Activated CD4-positive, alpha-beta T cell treated with anti-CD3 and anti-CD28 coated beads, Interleukin-2, amount 50 U/mL, for 24 hours (primary cell): Measurements from ENCODE around the gene CCBE1.

Experiments used
- DNase-seq, 2 donors: peaks; one replicate each; pipeline ENCODE4 v3.0.0-alpha.2; 2020; ENCODE audit warnings: low read depth in 1 of 2, low spot score in 1 of 2

Gene CCBE1

DNA sequence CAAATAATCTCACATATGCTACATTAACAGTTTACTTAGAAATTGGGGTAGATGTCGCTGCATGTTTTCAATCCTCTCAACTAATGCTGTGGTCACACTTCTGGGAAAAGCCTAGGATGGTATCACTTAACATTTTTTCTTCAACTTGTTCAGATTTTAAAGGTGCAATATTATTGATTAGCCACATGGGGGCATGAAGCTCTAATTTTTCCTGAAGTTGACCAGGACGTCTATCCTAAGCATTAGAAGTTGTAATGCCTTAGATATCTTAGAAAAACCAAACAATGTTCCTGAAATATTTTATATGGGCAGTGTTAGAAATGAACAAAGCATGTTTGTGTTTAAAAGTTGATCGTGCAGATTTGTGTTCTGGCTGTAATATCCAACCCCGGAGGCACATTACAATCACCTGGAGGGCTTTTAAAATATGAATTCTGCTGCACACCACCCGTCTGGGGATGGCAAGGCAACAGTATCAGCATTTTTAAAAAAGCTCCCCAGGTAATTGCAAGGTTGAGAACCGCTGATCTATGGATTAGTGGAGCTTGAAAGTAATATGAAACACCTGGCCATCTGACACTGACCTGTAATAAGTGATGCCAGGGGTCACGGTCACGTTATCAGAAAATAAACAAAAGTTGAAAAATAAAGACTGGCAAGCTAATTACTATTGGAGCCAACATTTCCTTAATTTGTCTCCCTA is 237.7 kb downstream of the CCBE1 start:
- DNase-seq, result no peak

DNA sequence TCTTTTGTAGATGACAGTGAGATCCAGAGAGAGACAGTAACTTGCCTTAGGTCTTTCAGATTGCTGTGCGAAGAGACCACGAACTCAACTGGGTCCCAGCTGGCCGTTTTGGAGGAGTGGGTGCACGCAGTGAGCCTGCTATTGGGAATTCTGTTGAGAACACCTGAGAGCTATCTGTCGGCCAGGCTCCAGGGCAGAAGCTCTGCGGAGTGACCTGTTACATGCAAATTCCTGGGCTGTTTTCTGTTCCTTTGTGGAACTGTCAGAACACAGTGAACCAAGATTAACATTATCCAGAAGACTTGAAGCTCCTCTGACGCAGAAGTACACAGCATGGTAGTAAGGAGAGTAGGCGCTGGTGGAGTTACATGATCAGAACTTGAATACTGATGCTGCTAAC is 238.6 kb downstream of the CCBE1 start:
- no peak for DNase-seq

DNA sequence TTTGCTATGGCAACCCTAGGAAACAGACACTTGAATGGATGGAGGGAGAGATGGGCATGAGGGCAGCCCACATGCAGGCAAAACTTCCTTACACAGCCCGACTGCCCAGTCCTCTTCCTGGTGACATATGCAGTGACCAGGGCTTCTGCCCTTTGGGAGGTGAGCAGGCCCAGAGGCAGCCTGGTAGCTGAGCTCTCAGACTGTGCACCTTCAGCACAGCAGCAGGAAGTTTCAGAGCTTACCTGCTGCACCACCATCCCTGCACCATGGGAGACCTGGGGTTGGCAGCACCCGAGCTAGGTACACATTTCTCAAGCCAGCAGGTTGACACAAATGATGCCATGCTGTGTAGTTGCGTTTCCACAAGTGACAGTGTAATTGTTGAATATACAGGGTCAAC is 240.6 kb downstream of the CCBE1 start:
- no peak for DNase-seq

DNA sequence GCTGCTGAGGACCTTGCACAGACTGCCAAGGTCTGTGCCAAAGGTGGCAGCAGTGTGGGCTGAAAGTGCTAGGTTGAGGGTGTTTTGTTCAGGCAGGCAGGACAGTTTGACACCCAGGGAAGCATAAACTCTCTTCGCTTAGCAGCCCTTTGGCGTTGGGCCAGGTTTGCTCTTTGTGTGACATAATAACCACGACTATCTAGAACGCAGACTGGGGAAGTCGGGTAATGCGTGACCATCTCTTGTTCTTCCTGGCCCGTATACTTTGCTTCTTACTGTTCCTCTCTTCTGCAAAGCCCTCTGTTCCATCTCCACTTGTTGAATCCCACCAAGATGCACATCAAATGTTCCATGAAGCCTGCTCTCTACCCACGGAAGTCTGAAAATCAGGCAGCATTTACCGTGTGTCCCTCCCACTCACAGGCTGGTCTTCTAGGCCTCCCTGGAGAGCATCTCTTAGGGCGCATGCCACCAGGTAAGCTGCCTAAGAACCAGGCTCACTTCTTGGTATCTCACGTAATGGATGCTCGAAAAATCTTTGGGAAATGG is 241.4 kb downstream of the CCBE1 start:
- DNase-seq, result no peak

DNA sequence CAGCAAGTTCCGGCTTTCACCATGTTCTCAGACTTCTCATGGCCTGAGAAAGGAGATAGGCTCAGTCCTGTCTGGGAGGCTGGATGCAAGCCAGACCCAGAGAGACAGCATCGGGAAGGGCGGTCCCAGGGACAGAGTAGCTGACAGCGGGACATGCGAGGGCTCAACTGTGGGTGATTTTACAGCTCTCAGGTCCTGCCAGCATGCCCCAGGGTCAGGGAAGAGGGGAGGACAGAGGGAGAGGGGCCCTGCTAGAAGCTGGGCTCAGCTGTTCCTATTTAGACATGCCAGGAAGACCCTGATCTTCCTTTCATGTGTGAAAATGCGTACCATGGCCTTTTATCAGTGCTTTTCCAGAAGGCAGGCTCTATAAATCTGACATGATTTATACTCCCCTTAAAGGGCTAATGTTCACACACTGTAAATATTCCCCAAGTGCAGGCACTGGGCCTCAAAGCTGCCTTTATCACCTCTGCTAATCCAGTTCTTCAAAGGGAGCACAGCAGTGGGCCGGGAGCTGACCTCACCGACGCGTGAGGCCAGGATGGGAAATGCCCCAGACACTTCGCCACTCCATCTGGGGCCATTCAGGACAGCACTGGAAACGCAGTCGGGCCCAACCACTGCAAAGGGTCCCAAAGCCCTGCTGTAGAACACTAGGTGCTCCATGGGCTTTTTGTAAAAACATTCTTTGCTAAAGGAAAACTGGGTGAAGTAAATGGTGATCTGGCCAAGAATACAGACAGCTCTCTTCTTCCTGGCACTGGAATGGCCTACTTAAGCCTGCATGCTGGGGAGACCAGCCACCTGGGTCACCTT is 242.1 kb downstream of the CCBE1 start:
- no peak for DNase-seq

DNA sequence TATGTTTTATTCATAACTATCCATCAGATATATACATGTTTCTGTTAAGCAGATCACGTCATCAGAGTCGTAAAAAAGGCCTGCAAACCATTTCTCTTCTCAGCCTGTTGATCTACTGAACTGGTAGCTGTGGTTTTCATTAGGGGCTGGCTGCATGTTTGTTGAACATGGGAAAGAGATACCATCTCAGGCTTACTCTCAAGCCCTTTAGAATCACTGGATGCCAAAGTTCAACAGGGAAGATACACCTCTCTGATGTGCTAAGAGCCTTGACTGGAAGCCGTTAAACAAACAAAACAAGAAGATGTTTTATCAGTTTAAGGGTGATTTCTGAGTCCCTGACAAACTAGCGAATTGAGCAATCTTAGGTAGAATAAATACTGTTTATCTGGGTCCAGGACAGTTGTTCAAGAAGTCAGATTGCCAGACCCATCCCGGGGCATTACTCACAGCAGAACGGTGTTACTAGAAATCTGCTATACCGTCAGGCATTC is 243.7 kb downstream of the CCBE1 start:
- DNase-seq, result no peak

DNA sequence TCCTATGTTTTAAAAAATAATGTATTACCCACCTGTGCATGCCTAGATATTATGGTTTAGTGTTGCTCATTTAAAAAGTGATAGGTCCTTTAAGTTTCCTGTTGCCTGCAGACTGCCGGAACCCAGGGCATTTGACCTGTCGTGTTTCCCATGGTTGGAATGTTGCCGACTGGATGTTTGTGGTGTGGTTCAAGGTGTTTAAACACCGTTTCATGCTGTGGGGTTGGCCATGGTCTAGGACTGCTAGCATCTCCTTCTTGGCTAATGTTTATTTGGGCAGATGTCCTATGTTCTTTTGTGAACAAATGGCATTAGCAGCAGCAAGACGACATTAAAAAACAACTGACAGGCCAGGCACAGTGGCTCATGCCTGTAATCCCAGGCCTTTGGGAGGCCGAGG is 245.3 kb downstream of the CCBE1 start:
- DNase-seq, result no peak

DNA sequence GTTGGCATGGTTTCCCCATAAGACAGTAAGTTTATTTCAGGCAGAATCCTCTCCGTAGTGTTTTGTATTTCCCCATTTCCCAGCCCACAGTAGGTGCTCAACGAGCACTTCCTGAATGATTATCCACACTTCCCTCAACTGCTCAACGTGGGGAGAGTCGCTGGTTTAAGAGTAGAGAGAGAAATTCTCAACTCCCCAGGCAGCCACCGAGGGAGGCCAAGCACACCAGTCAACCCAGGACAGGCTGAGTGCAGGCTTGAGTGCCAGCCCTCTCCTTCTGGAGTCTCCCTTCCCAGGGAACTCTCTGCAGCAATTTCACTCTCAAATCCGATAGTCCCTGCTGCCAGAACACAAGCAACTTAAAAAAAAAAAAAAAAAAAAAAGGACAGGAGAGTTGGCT is 246.2 kb downstream of the CCBE1 start:
- no peak for DNase-seq

DNA sequence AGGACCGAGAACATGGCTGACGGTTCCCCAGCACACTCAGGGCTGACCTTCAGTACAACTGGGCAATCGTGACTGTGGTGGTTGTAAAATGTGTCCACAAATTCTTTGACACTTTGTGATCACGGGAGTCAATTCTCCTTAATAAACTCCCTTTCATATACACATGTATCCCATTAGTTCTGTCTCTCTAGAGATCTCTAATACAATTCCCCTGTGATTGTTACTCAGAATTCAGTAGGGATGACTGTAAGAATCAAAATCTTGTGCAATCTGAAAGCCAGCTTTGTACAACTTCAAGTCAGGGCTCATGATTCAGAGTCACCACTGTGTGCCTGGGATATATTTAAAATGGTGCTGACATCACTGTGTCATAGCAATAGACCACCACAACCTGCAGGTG is 248.7 kb downstream of the CCBE1 start:
- no peak for DNase-seq

DNA sequence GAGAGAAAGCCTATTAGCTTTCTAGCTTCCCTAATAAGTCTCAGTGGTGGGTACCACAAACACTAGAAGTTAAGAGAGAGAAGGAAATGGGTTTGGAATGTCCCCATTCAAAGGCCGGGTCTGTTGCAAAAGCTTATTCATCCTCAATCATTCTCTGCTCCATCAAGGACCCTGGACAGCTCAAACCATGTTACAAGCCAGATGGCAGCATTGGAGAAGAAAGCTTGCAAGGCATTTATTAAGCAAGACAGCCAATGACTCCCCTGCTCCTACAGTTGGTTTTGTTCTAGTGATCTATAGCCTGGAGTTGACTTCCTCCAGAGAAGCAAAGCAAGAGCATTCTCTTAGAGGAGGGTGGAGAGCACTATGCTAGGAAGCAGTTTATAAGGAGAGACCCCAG is 251.2 kb downstream of the CCBE1 start:
- DNase-seq, result no peak

DNA sequence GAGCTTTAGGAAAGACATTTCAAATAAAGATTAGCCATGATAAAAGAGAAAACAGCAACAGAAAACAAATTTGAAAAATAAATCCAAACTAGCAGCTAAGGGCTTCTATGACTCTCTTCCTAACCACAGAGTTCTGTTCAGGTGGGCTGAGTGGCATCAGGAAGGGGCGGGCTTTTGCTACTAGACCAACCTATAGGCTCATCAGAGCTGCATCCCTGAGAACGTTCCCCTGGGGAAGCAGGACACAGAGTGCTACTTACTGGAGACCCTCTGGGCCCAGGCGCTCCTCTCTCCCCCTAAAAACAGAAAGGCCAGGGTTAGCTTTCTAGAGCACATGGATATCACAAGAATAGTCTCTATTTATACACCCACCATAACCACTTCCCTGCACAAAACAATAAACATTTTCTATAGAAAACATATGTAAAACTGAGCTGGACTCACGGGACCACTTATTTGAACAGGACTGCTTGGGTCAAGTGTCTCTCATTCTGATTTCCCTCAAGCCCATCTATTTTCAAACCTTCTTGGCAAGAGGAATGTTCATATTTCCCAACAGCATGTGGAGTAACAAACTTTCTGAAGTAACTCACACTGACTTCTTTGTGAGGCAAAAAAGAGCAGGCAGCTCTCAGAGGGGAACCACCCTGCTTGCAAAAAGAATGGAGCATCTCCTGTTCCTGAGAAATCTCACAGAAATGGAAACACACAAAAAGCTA is 259.2 kb downstream of the CCBE1 start:
- DNase-seq, result no peak

DNA sequence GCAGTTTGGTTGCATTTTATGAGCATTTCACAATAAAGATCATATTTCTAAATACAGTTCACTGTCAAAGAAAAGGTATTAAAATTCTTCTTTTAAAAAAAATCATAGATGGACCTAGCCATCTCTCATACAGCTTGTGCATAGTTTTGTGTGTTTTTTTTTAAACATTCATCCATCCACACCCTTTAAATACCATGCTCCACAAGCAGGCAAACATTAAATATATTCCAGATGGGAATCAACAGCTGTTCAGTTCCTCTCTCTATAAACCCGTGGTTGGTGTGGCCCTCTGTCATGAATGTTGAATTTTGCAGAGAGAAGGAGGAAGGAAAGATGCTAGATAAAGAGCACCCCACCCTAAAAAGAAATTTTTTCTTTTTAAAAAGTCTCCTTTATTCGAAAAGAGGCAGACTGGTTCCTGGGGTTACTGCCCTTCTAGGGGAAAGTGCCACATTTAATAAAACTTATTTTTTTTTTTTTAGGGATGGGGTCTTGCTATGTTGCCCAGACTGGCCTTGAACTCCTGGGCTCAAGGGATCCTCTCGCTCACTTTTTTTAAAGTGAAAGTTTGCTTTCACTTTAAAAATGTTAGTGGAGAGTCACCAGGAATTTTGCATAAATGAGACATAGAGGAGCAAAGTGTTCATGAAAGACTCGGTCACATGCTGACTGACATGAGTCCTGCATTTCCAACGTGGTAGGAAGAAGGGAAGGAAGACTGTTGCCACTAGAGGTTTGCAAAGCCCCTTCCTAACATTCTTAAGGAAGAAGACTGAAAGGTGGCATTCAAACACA is 264.2 kb downstream of the CCBE1 start:
- no peak for DNase-seq

DNA sequence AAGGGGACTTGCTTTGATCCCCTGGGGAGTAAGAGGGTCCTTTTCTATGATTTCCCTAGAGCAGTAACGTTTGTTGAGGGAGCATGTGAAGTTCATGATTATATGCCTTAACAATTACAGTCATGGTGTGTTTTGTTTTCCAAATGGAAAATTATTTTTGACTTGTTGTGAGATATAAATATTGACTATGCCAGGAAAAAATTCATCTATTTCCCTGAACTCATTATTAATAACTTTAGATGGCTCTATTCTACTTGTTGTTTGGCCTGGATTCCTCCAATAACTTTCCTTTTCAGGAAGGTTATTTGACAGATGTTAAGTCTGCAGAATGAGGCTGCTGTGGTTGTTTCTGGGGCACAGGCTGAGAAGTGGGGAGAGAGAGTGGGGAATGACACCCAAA is 266.1 kb downstream of the CCBE1 start:
- no peak for DNase-seq

DNA sequence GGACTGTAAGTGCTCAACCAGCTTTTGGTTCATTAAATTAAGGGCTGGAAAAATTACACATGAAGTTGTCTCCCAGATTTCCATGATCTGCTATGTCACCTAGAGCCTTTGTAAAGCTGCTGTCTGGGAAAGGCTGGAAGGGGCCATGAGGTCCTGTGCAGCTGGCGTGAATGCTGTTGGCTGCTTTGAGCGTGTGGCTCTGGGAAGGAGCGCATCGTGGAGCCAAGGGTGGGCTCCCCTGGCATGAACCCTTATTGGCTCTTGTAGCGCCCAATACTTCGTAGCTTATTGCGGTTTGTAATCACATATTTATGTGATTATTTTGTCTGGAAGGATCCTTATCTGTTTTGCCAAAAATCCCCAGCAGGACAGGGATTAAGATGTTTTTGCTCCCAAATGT is 267.6 kb downstream of the CCBE1 start:
- no peak for DNase-seq

DNA sequence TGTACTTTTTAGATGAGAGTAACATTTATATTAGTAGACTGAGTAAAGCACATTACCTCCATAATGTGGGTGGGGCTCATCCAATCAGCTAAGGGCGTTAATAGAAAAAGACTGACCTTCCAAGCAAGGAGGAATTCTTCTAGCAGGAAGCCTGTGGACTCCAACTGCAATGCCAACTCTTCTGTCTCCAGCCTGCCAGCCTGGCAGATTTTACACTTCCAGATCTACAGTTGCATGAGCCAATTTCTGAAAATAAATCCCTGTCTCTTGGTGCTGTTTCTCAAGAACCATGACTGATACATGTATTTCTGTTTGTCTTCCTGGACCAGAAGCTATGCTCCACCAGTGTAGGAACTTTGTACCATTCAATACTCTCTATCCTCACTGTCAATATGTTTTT is 269.2 kb downstream of the CCBE1 start:
- DNase-seq, result no peak

DNA sequence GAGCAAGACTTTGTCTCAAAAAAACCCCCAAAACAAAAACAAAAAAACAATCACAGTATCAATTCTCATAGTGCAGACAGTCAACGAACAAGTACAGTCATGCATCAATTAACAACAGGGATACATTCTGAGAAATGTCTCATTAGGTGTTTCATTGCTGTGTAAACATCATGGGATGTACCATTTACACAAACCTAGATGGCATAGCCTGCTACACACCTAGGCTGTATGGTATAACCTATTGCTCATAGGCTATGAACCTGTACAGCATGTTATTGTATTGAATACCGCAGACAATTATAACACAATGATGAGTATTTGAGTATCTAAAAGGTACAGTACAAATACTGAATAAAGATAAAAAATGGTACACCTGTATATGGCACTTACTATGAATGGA is 270.4 kb downstream of the CCBE1 start:
- no peak for DNase-seq

DNA sequence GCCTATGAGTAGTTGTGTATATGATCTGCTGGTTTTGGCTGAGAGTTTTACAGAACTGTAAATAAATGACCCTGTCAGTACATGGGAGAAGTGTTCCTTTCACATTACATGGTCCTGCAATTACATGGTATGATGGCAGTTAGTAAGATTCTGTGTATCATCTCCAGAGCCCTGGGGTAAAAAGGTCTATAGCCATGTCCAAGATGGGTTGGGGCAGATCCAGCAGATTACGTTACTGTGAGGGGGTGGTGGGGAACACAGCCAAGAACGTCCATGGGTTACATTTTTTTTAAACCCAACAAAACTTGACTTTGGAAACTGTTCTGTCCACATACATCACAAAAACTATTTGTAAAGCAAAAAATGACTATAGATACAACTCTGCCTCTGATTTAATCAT is 274.0 kb downstream of the CCBE1 start:
- no peak for DNase-seq

DNA sequence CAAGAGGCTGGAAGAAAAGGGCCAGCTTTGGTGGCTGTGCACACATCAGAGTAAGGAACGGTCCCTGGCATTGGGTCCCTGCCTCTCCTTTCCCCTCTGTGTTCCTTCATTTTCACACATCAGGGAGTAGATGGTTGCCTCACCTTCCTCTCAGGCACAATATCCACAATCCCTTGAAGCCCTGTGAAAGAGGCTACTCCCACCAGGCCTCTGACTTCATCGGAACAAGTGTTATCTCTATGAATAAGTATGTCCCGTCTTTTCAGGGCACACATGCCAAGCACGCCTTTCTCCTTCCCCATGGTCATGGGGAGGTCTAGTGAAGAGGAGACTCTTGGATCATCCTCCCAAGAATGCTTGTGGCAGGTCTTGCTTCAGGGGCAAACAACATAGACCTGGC is 277.0 kb downstream of the CCBE1 start:
- no peak for DNase-seq

DNA sequence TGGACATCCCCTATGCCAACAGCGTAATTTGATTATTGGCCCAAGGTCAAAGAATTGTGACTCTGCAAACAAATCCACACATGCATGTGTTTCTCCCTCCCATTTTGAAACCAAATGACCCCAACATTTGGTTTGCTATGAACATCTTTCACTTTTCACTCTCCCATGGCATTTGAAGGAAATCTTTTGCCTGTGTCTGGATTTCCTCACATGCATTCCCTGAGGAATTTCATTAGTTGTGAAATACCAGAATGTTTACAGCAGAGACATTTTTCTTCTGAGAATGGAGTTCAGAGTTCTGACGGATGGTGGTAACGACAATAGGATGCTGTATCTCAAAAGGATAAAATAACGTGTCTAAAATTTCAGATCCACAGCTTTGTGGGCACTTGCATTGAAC is 277.8 kb downstream of the CCBE1 start:
- no peak for DNase-seq

DNA sequence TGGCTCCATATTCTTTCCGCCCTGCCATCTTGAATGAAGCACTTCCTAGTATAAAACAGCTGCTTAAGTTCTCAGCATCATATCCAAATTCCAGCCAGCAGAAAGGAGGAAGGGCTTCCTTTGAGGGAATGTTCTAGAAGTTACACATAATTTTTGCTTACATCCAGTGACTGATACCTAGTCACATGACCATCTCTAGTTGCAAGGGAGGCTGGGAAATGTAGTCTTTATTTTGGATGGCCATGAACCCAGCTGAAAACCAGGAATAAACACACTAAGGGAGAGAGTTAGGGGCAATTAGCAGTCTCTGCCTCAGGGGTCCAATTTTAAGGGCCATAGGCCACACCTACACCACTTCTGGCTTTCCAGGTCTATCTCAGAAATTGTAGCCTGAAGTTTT is 280.4 kb downstream of the CCBE1 start:
- no peak for DNase-seq

DNA sequence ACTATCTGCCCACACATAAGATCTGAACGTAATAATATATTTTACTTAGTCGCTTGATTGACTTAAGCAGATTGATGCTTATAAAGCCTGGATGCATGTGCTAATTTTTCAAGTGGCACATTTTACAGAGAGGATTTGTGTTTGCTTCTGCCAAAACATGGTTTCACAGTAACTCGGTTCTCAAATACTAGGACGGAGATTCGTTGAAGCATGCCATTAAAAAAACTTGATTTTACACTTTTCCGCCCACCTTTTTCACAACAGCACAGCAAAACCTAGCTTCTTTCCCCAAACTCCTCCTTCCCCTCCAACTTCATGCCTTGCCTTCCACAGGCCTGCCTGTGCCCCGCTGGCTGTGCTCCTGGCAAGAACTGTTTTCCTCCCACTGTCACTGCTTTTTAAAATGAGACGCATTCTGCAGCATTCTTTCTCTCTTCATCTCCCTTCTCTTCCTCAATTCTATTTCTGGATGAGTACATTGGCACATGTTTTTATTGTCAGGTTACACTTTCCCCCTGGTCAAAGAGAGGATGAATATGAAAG is 283.0 kb downstream of the CCBE1 start:
- DNase-seq, result no peak
